Measurements from ENCODE around the gene TSPAN14. TPM values are rescaled to one million over a fixed set of nuclear protein-coding genes. Genes with fewer than 3 reads are reported as not detected.

The TSPAN14 gene
- total RNA-seq, 4 donors from 2014 or later = 103 to 168 (median 131) TPM

- 76 to 78% methylated on average over 6 of the region's 6 CpGs for WGBS, 2 donors
- no peak for DNase-seq (ENCODE audit: low spot score in 2 of 2)
- no peak for TF ChIP-seq CTCF (IDR thresholded peaks at IDR 0.05)
- no peak for TF ChIP-seq POLR2A (IDR thresholded peaks at IDR 0.05)
- H3K4me3 ChIP-seq (ENCODE audit: low read depth, poor library complexity, severe bottlenecking) = no peak overlapping the region
- intact Hi-C loops (cut with DNase I; ENCODE audit: low total_unique reads) = no loop called here
Measured at GRCh38 chr10:80492848-80493521, 38.9 kb downstream of the TSPAN14 start.

GRCh38 chr10:80493522-80494051, 39.5 kb downstream of the TSPAN14 start:
- no peak overlapping the region for H3K4me3 ChIP-seq (ENCODE audit: low read depth, poor library complexity, severe bottlenecking)
- intact Hi-C loops (cut with DNase I; ENCODE audit: low total_unique reads) = no loop called here
- WGBS, 2 donors = 22 to 36% methylated on average over 4 of the region's 4 CpGs
- DNase-seq (ENCODE audit: low spot score in 2 of 2) = peak in 1 of 2 donors; percentile 73
- TF ChIP-seq POLR2A (IDR thresholded peaks at IDR 0.05) (no peak), CTCF (IDR thresholded peaks at IDR 0.05) (no peak)

GRCh38 chr10:80496555-80497172, 42.6 kb downstream of the TSPAN14 start:
- intact Hi-C loops (cut with DNase I; ENCODE audit: low total_unique reads) = no loop called here
- 91% methylated on average over 4 of the region's 4 CpGs for WGBS, 2 donors
- H3K4me3 ChIP-seq (ENCODE audit: low read depth, poor library complexity, severe bottlenecking) = no peak overlapping the region
- TF ChIP-seq POLR2A (IDR thresholded peaks at IDR 0.05) (no peak), CTCF (IDR thresholded peaks at IDR 0.05) (no peak)
- DNase-seq (ENCODE audit: low spot score in 2 of 2) = no peak

GRCh38 chr10:80497187-80498077, 43.3 kb downstream of the TSPAN14 start:
- no peak overlapping the region for H3K4me3 ChIP-seq (ENCODE audit: low read depth, poor library complexity, severe bottlenecking)
- intact Hi-C loops (cut with DNase I; ENCODE audit: low total_unique reads) = no loop called here
- DNase-seq (ENCODE audit: low spot score in 2 of 2) = peak in 1 of 2 donors; percentile 93
- 36 to 48% methylated on average over 6 to 7 of the region's 7 CpGs for WGBS, 2 donors
- TF ChIP-seq CTCF (IDR thresholded peaks at IDR 0.05) = no peak
- no peak for TF ChIP-seq POLR2A (IDR thresholded peaks at IDR 0.05)

GRCh38 chr10:80498078-80498832, 44.1 kb downstream of the TSPAN14 start:
- no peak overlapping the region for H3K4me3 ChIP-seq (ENCODE audit: low read depth, poor library complexity, severe bottlenecking)
- 35 to 36% methylated on average over 8 of the region's 8 CpGs for WGBS, 2 donors
- intact Hi-C loops (cut with DNase I; ENCODE audit: low total_unique reads) = no loop called here

More at GRCh38 chr10:80498078-80498832, 44.1 kb downstream of the TSPAN14 start:
- TF ChIP-seq CTCF (IDR thresholded peaks at IDR 0.05) (no peak), POLR2A (IDR thresholded peaks at IDR 0.05) (no peak)
- DNase-seq (ENCODE audit: low spot score in 2 of 2) = no peak

Measured in lower leg skin (tissue), 4 donors.